ENCODE measurements around the gene EEPD1.

EEPD1 gene

GRCh38 chr7:36300696-36301350 is 147.8 kb downstream of the EEPD1 start:
- no peak for DNase-seq (ENCODE audit: low spot score)

GRCh38 chr7:36301914-36302771 is 149.1 kb downstream of the EEPD1 start:
- no peak for DNase-seq (ENCODE audit: low spot score)

- peak; percentile 88 for DNase-seq (ENCODE audit: low spot score)
Measured at GRCh38 chr7:36303202-36304098, 150.4 kb downstream of the EEPD1 start.

- DNase-seq (ENCODE audit: low spot score), result no peak
Measured at GRCh38 chr7:36304099-36304425, 151.0 kb downstream of the EEPD1 start.

GRCh38 chr7:36305226-36305625 is 152.2 kb downstream of the EEPD1 start:
- no peak for DNase-seq (ENCODE audit: low spot score)

GRCh38 chr7:36305648-36306047 is 152.6 kb downstream of the EEPD1 start:
- DNase-seq (ENCODE audit: low spot score), result no peak

- no peak for DNase-seq (ENCODE audit: low spot score)
Measured at GRCh38 chr7:36306222-36306621, 153.2 kb downstream of the EEPD1 start.

GRCh38 chr7:36306722-36307121 is 153.7 kb downstream of the EEPD1 start:
- no peak for DNase-seq (ENCODE audit: low spot score)

- no peak for DNase-seq (ENCODE audit: low spot score)
Measured at GRCh38 chr7:36308031-36308430, 155.0 kb downstream of the EEPD1 start.

- DNase-seq (ENCODE audit: low spot score), result no peak
Measured at GRCh38 chr7:36309301-36309700, 156.2 kb downstream of the EEPD1 start.

GRCh38 chr7:36309716-36310115 is 156.7 kb downstream of the EEPD1 start:
- no peak for DNase-seq (ENCODE audit: low spot score)

- DNase-seq (ENCODE audit: low spot score), result no peak
Measured at GRCh38 chr7:36310897-36311296, 157.8 kb downstream of the EEPD1 start.

GRCh38 chr7:36311539-36311938 is 158.5 kb downstream of the EEPD1 start:
- no peak for DNase-seq (ENCODE audit: low spot score)

GRCh38 chr7:36312064-36312914 is 159.2 kb downstream of the EEPD1 start:
- no peak for DNase-seq (ENCODE audit: low spot score)

- no peak for DNase-seq (ENCODE audit: low spot score)
Measured at GRCh38 chr7:36312915-36313334, 159.9 kb downstream of the EEPD1 start.

- DNase-seq (ENCODE audit: low spot score), result no peak
Measured at GRCh38 chr7:36313607-36314006, 160.6 kb downstream of the EEPD1 start.

- DNase-seq (ENCODE audit: low spot score), result no peak
Measured at GRCh38 chr7:36314491-36314890, 161.4 kb downstream of the EEPD1 start.

GRCh38 chr7:36315309-36315944 is 162.4 kb downstream of the EEPD1 start:
- no peak for DNase-seq (ENCODE audit: low spot score)

- no peak for DNase-seq (ENCODE audit: low spot score)
Measured at GRCh38 chr7:36316319-36316718, 163.3 kb downstream of the EEPD1 start.

GRCh38 chr7:36317276-36317675 is 164.2 kb downstream of the EEPD1 start:
- DNase-seq (ENCODE audit: low spot score), result no peak

GRCh38 chr7:36318116-36318515 is 165.1 kb downstream of the EEPD1 start:
- no peak for DNase-seq (ENCODE audit: low spot score)

Measured in GM03348 (cell line).